Spleen (tissue), 7 donors: ENCODE results near the gene PFKL.
A peak's percentile ranks its signal among the peaks of the same experiment; 100 is the strongest.

Experiments
- POLR2AphosphoS5 ChIP-seq, 3 donors: sonication (generic); formaldehyde crosslinking; IDR thresholded peaks; one replicate each; pipeline ENCODE4 v1.5.1; 2017; ENCODE audit warnings: antibody characterized with exemption in 3 of 3
- TF ChIP-seq, protein P1 (sequence below), 11 experiments: fragments of 200-600 bp in 7 of 11; fragments of 450-650 bp in 4 of 11; sonication (generic) in 4 of 11; IDR thresholded peaks in 8 of 11; conservative IDR thresholded peaks in 3 of 11; 1 replicate in 7 of 11; 2 replicates in 4 of 11; pipeline versions ENCODE4 v1.4.0 to v1.8.0; 2016 to 2021; ENCODE audit warnings: antibody characterized with exemption in 11 of 11, inconsistent platforms in 4 of 11, mild to moderate bottlenecking in 1 of 11
- donor health status: DM: no; HTN: no; CAD: no; lungs with moderate emphysema.
- donor health status: DM: no; HTN: no; CAD: no.
- donor health status: DM: no; HTN: no; CAD: no.

DNA sequence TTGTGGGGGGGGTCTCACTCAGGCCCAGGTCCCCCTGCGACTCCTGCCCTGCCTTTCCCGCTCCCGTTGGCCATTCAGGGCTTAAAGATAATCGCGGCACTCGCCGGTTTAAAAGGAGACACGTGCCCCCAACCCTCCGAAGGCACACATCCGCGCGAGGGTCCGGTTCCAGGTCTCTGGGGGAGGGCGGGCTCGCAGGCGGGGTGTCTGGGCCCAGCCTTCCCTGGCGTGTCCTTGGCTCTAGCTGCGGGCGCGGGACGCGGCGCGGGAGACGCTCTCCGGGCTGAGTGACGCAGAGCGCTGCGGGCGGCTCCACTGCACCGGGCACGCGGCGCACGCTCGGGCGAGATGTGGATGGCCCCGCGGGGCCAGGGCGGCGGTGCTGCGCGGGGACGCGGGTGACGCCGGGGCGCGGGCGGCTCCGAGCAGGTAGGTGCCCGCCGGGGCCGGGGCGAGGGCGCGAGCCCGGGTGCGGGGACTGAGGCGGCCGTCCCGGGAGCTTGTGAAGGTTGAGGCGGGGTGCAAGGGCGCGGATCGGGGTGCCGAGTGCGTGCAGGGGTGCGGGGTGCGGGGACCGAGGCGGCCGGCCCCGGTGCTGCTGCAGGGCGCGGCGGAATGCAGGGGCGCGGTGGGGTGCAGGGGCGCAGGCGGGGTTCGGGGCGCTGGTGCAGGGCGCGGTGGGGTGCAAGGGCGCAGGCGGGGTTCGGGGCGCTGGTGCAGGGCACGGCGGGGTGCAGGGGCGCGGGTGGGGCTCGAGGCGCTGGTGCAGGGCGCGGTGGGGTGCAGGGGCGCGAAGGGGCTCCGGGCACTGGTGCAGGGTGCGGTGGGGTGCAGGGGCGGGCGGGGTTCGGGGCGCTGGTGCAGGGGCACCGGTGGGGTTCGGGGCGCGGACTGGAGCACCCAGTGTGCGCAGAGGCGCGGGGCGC is 50.3 kb downstream of the PFKL start:
- TF ChIP-seq, protein P1, sequence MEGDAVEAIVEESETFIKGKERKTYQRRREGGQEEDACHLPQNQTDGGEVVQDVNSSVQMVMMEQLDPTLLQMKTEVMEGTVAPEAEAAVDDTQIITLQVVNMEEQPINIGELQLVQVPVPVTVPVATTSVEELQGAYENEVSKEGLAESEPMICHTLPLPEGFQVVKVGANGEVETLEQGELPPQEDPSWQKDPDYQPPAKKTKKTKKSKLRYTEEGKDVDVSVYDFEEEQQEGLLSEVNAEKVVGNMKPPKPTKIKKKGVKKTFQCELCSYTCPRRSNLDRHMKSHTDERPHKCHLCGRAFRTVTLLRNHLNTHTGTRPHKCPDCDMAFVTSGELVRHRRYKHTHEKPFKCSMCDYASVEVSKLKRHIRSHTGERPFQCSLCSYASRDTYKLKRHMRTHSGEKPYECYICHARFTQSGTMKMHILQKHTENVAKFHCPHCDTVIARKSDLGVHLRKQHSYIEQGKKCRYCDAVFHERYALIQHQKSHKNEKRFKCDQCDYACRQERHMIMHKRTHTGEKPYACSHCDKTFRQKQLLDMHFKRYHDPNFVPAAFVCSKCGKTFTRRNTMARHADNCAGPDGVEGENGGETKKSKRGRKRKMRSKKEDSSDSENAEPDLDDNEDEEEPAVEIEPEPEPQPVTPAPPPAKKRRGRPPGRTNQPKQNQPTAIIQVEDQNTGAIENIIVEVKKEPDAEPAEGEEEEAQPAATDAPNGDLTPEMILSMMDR (IDR thresholded peaks at IDR 0.05 in 8 of 11, conservative IDR thresholded peaks at IDR 0.05 in 3 of 11) = no peak
- peak in 1 of 3 donors; percentile 28 for TF ChIP-seq POLR2AphosphoS5 (IDR thresholded peaks at IDR 0.05)
